A549 treated with AZD9567 at 1 μM for 4 hours (cell line): ENCODE data around the gene FRG2B. TPM values are rescaled to one million over a fixed set of nuclear protein-coding genes. Genes with fewer than 3 reads are reported as not detected.

Source experiments
- total RNA-seq: library from RNA; stranded (reverse); fragments of 200-300 nt; extraction: Qiagen RNA extraction; gene quantifications from 5 replicates; pipeline ENCODE4 v1.2.3, GENCODE V29; 2022; ENCODE audit not compliant: insufficient read depth

FRG2B gene
- total RNA-seq = 0.15 to 0.22 TPM (median 0.21 TPM) in 4 of 5 replicates, not detected in the other

DNA sequence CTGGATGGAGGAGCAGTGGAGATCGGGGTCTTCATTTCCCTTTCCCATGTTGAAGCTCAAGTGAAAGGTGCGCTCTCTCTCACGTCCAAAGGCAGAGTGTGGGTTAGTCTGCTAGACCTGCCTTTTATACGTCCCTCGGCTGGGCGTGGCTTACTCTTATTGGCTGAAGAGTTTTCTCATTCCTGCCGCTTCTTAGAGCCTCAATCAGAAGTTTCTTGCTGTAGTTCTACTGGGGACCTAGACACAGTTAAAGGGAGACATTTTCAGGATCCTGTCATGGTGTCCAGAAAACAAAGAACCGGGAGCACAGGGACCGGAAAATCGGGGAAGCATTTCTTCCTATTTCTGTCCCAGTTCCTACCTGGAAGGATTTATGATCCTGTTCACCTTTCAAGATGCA, at the start of gene FRG2B:
Gene FRG2B (minus strand): TSS at position 101 of the 400 bp plus-strand sequence. CDS start 53 bp downstream, at position 48.

Other genes with a start within 250 kb of the FRG2B start
- gene PAOX, start 247.5 kb downstream of the FRG2B start, total RNA-seq = 1.8 to 5.0 TPM (median 2.2 TPM) in 5 replicates
- 46.6 to 58.9 TPM (median 58.0 TPM) in 5 replicates for gene MTG1, start 232.6 kb downstream of the FRG2B start, total RNA-seq
- gene SPRN, start 202.2 kb downstream of the FRG2B start, total RNA-seq = 0.22 to 0.34 TPM (median 0.24 TPM) in 4 of 5 replicates, not detected in the other
- 0.21 to 0.30 TPM (median 0.22 TPM) in 4 of 5 replicates, not detected in the other for gene SCART1, start 172.8 kb downstream of the FRG2B start, total RNA-seq
- gene CYP2E1, start 99.4 kb downstream of the FRG2B start, total RNA-seq = 0.09 to 0.26 TPM (median 0.18 TPM) in 4 of 5 replicates, not detected in the other
- not detected in 5 replicates for gene SYCE1, start 61.2 kb downstream of the FRG2B start, total RNA-seq